A549 (cell line): ENCODE results near the gene AGTRAP. TPM values are rescaled to one million over a fixed set of nuclear protein-coding genes. Genes with fewer than 3 reads are reported as not detected.

Experiments
- ATAC-seq, 2 experiments: fragments of 200-7000 bp in 1 of 2; fragments of >200 bp in 1 of 2; cut with Nextera tagmentation in 1 of 2; cut with Tn5 transposase in 1 of 2; 3 replicates each; pipeline versions ENCODE4 v1.8.0 to v1.9.1; 2018 to 2020; ENCODE audit warnings: mild to moderate bottlenecking in 1 of 2, moderate library complexity in 1 of 2
- CTCF ChIA-PET: fragments of 300-600 bp; sonication (Branson Sonifier 250); formaldehyde crosslinking; extraction: SDS; loops from one replicate; lab custom pipeline; 2021; ENCODE audit warnings: antibody characterized with exemption, inconsistent platforms; lab: Yijun Ruan, JAX
- POLR2A ChIA-PET: fragments of 350-600 bp; formaldehyde crosslinking; extraction: SDS; loops from one replicate; lab custom pipeline; 2021; ENCODE audit warnings: antibody characterized with exemption, inconsistent platforms; lab: Yijun Ruan, JAX
- DNase-seq, 2 experiments: peaks; one replicate each; pipeline versions ENCODE4 v3.0.0 to v3.0.0-alpha.2; 2011 to 2016; ENCODE audit warnings: low read depth in 1 of 2, low spot score in 1 of 2
- FAIRE-seq: peaks from 2 replicates; lab custom pipeline; 2011; peaks lifted over from hg19 to GRCh38; lab: Jason Lieb, UNC
- H3K27ac ChIP-seq, 2 experiments: fragments of >200 bp; sonication (Bioruptor Twin); formaldehyde crosslinking; 3 replicates each; pipeline ENCODE4 v1.5.1; 2016 to 2017
- H3K4me1 ChIP-seq: fragments of >200 bp; sonication (Bioruptor Twin); formaldehyde crosslinking; 3 replicates; pipeline ENCODE4 v1.6.1; 2016
- H3K4me2 ChIP-seq: fragments of >200 bp; sonication (Bioruptor Twin); formaldehyde crosslinking; 3 replicates; pipeline ENCODE4 v1.6.1; 2016
- H3K4me3 ChIP-seq: fragments of >200 bp; sonication (Bioruptor Twin); formaldehyde crosslinking; 3 replicates; pipeline ENCODE4 v1.5.1; 2016
- H3K9me3 ChIP-seq: fragments of >200 bp; sonication (Bioruptor Twin); formaldehyde crosslinking; 3 replicates; pipeline ENCODE4 v1.6.1; 2016
- BHLHE40 ChIP-seq: IDR thresholded peaks from 2 replicates; pipeline ENCODE4 v1.6.1; 2012; ENCODE audit warnings: low read depth, low read length, inconsistent platforms
- CBX2 ChIP-seq: fragments of 200-600 bp; sonication (generic); IDR thresholded peaks from 2 replicates; pipeline ENCODE4 v1.6.1; 2016; ENCODE audit warnings: low read depth, mild to moderate bottlenecking, borderline replicate concordance
- EP300 ChIP-seq, 2 experiments: fragments of >200 bp; sonication (Bioruptor Twin); formaldehyde crosslinking; IDR thresholded peaks; 2 replicates in 1 of 2; 3 replicates in 1 of 2; pipeline ENCODE4 v1.6.1; 2016 to 2017
- ESRRA ChIP-seq: fragments of 150-350 bp; IDR thresholded peaks from 2 replicates; pipeline ENCODE4 v1.6.1; 2014; ENCODE audit warnings: mild to moderate bottlenecking, low read length, borderline replicate concordance
- FOXS1 ChIP-seq: fragments of 250-450 bp; sonication (Bioruptor Pico); IDR thresholded peaks from 2 replicates; pipeline ENCODE4 v1.5.0; 2020; ENCODE audit warnings: mild to moderate bottlenecking, moderate library complexity
- HEYL ChIP-seq: fragments of 250-450 bp; sonication (Bioruptor Pico); IDR thresholded peaks from 2 replicates; pipeline ENCODE4 v1.8.0; 2021; ENCODE audit warnings: mild to moderate bottlenecking, moderate library complexity
- HOXA7 ChIP-seq: fragments of 250-450 bp; sonication (Bioruptor Pico); IDR thresholded peaks from 2 replicates; pipeline ENCODE4 v1.5.0; 2020; ENCODE audit warnings: mild to moderate bottlenecking, moderate library complexity
- JUNB ChIP-seq: fragments of >200 bp; sonication (Bioruptor Twin); formaldehyde crosslinking; IDR thresholded peaks from 2 replicates; pipeline ENCODE4 v1.6.1; 2016
- KDM5A ChIP-seq: fragments of 200-600 bp; sonication (generic); IDR thresholded peaks from 2 replicates; pipeline ENCODE4 v1.6.1; 2016; ENCODE audit warnings: antibody characterized with exemption, mild to moderate bottlenecking
- MAFK ChIP-seq: fragments of 450-650 bp; IDR thresholded peaks from 2 replicates; pipeline ENCODE4 v1.6.1; 2014; ENCODE audit not compliant: partially characterized antibody
- MYC ChIP-seq: IDR thresholded peaks from 2 replicates; pipeline ENCODE4 v1.6.1; 2012; ENCODE audit warnings: mild to moderate bottlenecking, inconsistent platforms, low read length, improper control_type of control experiment, borderline replicate concordance
- NR3C1 ChIP-seq: fragments of >200 bp; sonication (Bioruptor Twin); formaldehyde crosslinking; IDR thresholded peaks from 3 replicates; pipeline ENCODE4 v1.6.1; 2017
- POLR2AphosphoS2 ChIP-seq: conservative IDR thresholded peaks from 2 replicates; pipeline ENCODE4 v1.6.1; 2012; ENCODE audit warnings: low read length, improper control_type of control experiment, inconsistent platforms
- TFCP2L1 ChIP-seq: fragments of 250-450 bp; sonication (Bioruptor Pico); IDR thresholded peaks from 2 replicates; pipeline ENCODE4 v1.5.0; 2021; ENCODE audit warnings: mild to moderate bottlenecking
- ZC3H11A ChIP-seq: fragments of 450-650 bp; IDR thresholded peaks from 2 replicates; pipeline ENCODE4 v1.6.1; 2014; ENCODE audit warnings: antibody characterized with exemption, mild to moderate bottlenecking
- ZNF302 ChIP-seq: fragments of 250-450 bp; sonication (Bioruptor Pico); IDR thresholded peaks from 2 replicates; pipeline ENCODE4 v1.9.0; 2021; ENCODE audit warnings: inconsistent platforms, mild to moderate bottlenecking, moderate library complexity
- WGBS: methylation state at CpG from one replicate; pipeline ENCODE4 v1.1.6; 2017; ENCODE audit errors: missing lambda C conversion rate; 5-methylcytosine and 5-hydroxymethylcytosine counted together
- polyA plus RNA-seq, 4 experiments: library from polyadenylated mRNA; depleted of rRNA in 3 of 4; stranded (reverse); fragments of >200 nt; fragmentation: RNase III in 1 of 4; extraction: RNeasy Plus Mini Kit Qiagen cat#74134 plus additional on column Dnase treatment in 1 of 4; gene quantifications; 2 replicates in 3 of 4; 3 replicates in 1 of 4; pipeline ENCODE4 v1.2.3, GENCODE V29; 2011 to 2017
- TF ChIP-seq, protein P1 (sequence below): IDR thresholded peaks from 2 replicates; pipeline ENCODE4 v1.6.1; 2012; ENCODE audit warnings: low read depth, borderline replicate concordance
- TF ChIP-seq, protein P2 (sequence below): fragments of >200 bp; sonication (Bioruptor Twin); formaldehyde crosslinking; IDR thresholded peaks from 3 replicates; pipeline ENCODE4 v1.5.1; 2016
- TF ChIP-seq, protein P3 (sequence below): fragments of 150-350 bp; IDR thresholded peaks from 2 replicates; pipeline ENCODE4 v1.6.1; 2014; ENCODE audit warnings: low read depth, mild to moderate bottlenecking, low read length
- TF ChIP-seq, protein P4 (sequence below): fragments of 250-450 bp; sonication (Bioruptor Pico); IDR thresholded peaks from 2 replicates; pipeline ENCODE4 v1.5.0; 2021; ENCODE audit warnings: mild to moderate bottlenecking, moderate library complexity, borderline replicate concordance
- TF ChIP-seq, protein P5 (sequence below): fragments of 250-450 bp; sonication (Bioruptor Pico); IDR thresholded peaks from 2 replicates; pipeline ENCODE4 v1.5.0; 2020; ENCODE audit warnings: low read depth, mild to moderate bottlenecking, moderate library complexity
- TF ChIP-seq, protein P6 (sequence below): fragments of 450-650 bp; IDR thresholded peaks from 2 replicates; pipeline ENCODE4 v1.6.1; 2014; ENCODE audit warnings: antibody characterized with exemption

The AGTRAP gene
- polyA plus RNA-seq, 2 of the 4 experiments (the other 2 are of a cell fraction) = 26.9 to 57.5 TPM

DNA sequence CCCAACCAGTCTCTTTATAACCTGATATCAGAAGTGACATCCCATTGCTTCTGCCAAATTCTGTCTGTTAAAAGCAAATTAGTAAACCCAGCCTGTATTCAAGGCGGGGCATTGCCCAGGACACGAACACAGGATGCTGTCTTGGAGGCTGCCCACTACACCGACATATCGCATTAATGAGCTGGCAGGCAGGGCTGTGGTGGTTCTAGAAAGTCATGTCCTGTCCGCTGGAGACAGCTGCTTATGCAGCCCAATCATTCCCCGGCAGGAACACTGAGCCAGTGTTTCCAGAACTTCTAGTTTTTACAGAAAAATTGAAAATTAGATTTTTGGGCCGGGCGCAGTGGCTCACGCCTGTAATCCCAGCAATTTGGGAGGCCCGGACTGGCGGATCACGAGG, 45.4 kb downstream of the AGTRAP start:
- Histone ChIP-seq H3K9me3 (no peaks in the 10 kb centered on the region), H3K4me2 (no peak overlapping the region), H3K4me1 (no peaks in the 10 kb centered on the region), H3K27ac (no peak overlapping the region), H3K4me3 (no peak overlapping the region)
- TF ChIP-seq, protein P1, sequence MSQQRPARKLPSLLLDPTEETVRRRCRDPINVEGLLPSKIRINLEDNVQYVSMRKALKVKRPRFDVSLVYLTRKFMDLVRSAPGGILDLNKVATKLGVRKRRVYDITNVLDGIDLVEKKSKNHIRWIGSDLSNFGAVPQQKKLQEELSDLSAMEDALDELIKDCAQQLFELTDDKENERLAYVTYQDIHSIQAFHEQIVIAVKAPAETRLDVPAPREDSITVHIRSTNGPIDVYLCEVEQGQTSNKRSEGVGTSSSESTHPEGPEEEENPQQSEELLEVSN = no peak
- no peak for TF ChIP-seq TFCP2L1 (CRISPR knock-in tag)
- TF ChIP-seq, protein P2, sequence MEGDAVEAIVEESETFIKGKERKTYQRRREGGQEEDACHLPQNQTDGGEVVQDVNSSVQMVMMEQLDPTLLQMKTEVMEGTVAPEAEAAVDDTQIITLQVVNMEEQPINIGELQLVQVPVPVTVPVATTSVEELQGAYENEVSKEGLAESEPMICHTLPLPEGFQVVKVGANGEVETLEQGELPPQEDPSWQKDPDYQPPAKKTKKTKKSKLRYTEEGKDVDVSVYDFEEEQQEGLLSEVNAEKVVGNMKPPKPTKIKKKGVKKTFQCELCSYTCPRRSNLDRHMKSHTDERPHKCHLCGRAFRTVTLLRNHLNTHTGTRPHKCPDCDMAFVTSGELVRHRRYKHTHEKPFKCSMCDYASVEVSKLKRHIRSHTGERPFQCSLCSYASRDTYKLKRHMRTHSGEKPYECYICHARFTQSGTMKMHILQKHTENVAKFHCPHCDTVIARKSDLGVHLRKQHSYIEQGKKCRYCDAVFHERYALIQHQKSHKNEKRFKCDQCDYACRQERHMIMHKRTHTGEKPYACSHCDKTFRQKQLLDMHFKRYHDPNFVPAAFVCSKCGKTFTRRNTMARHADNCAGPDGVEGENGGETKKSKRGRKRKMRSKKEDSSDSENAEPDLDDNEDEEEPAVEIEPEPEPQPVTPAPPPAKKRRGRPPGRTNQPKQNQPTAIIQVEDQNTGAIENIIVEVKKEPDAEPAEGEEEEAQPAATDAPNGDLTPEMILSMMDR = no peak
- no peak for TF ChIP-seq BHLHE40
- TF ChIP-seq, protein P3, sequence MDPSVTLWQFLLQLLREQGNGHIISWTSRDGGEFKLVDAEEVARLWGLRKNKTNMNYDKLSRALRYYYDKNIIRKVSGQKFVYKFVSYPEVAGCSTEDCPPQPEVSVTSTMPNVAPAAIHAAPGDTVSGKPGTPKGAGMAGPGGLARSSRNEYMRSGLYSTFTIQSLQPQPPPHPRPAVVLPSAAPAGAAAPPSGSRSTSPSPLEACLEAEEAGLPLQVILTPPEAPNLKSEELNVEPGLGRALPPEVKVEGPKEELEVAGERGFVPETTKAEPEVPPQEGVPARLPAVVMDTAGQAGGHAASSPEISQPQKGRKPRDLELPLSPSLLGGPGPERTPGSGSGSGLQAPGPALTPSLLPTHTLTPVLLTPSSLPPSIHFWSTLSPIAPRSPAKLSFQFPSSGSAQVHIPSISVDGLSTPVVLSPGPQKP = no peak
- TF ChIP-seq HEYL (CRISPR knock-in tag) = no peak
- WGBS = 81% methylated on average over 12 of the region's 12 CpGs
- ChIA-PET CTCF (no interaction called here), POLR2A (no interaction called here)
- no peak for ATAC-seq
- FAIRE-seq = no peak
- DNase-seq = no peak

DNA sequence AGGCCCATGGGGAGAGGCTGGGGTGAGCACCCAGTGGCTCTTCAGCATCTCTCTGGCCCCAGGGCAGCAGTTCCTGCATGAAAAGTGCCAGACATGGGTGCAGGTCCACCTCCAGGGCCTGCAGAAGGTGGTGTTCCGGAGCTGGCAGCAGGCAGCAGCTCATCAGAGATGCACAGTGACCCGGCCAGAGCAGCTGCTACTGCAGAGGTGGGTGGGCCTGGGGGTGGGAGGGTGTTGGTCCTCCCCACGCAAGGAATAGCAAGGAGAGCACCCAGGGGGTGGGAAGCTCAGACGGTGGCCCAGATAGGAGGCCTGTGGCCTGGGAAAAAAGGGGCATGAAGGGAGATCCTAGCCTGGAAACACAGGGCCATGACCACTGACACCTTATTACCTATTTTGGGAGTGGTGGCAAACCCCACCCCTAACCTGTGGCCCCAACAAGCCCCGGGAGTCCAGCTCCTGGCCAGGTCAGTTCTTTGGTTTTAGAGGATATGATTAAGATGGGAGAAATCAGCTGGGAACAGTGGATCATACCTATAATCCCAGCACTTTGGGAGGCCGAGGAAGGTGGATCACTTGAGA, 46.3 kb downstream of the AGTRAP start:
- ChIA-PET CTCF (interaction anchor here (0.7 kb wide), 1 partner anchor 86 kb away, joined by 3 read pairs; no protein-coding TSS in a partner anchor), POLR2A (interaction anchor here (1.0 kb wide), 1 partner anchor 46 kb away, joined by 3 read pairs; no protein-coding TSS in a partner anchor)
- TF ChIP-seq MAFK (no peak), FOXS1 (no peak), JUNB (no peak), ESRRA (no peak), NR3C1 (no peak), KDM5A (no peak), ZNF302 (no peak), ZC3H11A (no peak), HEYL (CRISPR knock-in tag) (no peak), HOXA7 (CRISPR knock-in tag) (no peak), CBX2 (no peak), EP300 (IDR thresholded peaks at IDR 0.05) (no peak), MYC (no peak), POLR2AphosphoS2 (no peak)
- TF ChIP-seq, protein P2 = no peak
- TF ChIP-seq, protein P4, sequence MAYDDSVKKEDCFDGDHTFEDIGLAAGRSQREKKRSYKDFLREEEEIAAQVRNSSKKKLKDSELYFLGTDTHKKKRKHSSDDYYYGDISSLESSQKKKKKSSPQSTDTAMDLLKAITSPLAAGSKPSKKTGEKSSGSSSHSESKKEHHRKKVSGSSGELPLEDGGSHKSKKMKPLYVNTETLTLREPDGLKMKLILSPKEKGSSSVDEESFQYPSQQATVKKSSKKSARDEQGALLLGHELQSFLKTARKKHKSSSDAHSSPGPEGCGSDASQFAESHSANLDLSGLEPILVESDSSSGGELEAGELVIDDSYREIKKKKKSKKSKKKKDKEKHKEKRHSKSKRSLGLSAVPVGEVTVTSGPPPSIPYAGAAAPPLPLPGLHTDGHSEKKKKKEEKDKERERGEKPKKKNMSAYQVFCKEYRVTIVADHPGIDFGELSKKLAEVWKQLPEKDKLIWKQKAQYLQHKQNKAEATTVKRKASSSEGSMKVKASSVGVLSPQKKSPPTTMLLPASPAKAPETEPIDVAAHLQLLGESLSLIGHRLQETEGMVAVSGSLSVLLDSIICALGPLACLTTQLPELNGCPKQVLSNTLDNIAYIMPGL (CRISPR knock-in tag) = no peak
- TF ChIP-seq, protein P5, sequence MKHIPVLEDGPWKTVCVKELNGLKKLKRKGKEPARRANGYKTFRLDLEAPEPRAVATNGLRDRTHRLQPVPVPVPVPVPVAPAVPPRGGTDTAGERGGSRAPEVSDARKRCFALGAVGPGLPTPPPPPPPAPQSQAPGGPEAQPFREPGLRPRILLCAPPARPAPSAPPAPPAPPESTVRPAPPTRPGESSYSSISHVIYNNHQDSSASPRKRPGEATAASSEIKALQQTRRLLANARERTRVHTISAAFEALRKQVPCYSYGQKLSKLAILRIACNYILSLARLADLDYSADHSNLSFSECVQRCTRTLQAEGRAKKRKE (CRISPR knock-in tag) = no peak
- TF ChIP-seq, protein P6, sequence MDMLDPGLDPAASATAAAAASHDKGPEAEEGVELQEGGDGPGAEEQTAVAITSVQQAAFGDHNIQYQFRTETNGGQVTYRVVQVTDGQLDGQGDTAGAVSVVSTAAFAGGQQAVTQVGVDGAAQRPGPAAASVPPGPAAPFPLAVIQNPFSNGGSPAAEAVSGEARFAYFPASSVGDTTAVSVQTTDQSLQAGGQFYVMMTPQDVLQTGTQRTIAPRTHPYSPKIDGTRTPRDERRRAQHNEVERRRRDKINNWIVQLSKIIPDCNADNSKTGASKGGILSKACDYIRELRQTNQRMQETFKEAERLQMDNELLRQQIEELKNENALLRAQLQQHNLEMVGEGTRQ = no peak
- 78% methylated on average over 3 of the region's 6 CpGs for WGBS
- ATAC-seq (no peak), FAIRE-seq (no peak), DNase-seq (no peak)
- Histone ChIP-seq H3K9me3 (no peaks in the 10 kb centered on the region), H3K4me2 (no peak overlapping the region), H3K4me3 (no peak overlapping the region), H3K27ac (no peak overlapping the region), H3K4me1 (peaks cover 2% of the 10 kb centered on the region; the same call in 1 of the 3 replicates)
